Ecto neural progenitor cell (in vitro differentiated cells): ENCODE data around the gene NF2.

Source experiments
- DNase-seq: peaks from one replicate; pipeline ENCODE4 v3.0.0-alpha.2; 2018; ENCODE audit warnings: low spot score

NF2 gene

GRCh38 chr22:29668673-29669072 lies 65.2 kb downstream of the NF2 start:
- no peak for DNase-seq

- DNase-seq = peak; percentile 61
These were observed 67.2 kb downstream of the NF2 start for GRCh38 chr22:29670626-29671025.

DNA sequence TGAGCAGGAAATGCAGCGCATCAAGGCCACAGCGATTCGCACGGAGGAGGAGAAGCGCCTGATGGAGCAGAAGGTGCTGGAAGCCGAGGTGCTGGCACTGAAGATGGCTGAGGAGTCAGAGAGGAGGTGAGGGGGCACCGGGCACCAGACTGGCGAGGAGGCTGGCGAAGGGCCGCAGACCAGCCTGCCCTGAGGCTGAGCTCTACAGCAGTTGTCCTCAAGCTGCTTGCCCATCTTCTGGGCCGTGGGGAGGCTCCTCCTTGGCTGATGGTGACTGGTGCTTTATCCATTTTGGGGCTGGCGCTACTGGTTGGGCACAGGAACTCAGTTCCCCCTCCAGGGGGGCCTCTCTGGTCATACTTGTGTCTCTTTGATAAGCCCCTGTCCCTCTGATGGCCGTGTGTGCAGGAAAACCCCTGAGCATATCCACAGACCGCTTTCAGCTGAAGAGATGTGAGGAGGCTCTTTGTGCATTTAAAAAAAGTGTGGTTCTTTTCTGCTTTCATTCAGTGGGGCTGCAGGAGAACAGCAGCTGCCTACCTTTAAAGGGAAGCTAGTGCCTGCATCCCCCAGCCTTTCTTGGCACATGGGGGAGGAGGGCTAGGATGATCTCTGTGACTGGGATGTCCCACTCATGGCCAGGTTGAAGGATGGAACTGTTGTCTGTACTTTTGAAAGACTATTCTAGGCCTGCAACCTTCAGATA lies 70.1 kb downstream of the NF2 start:
- DNase-seq = no peak

GRCh38 chr22:29674121-29674520 lies 70.7 kb downstream of the NF2 start:
- DNase-seq = no peak

- no peak for DNase-seq
These were observed 75.9 kb downstream of the NF2 start for GRCh38 chr22:29679316-29679715.

DNA sequence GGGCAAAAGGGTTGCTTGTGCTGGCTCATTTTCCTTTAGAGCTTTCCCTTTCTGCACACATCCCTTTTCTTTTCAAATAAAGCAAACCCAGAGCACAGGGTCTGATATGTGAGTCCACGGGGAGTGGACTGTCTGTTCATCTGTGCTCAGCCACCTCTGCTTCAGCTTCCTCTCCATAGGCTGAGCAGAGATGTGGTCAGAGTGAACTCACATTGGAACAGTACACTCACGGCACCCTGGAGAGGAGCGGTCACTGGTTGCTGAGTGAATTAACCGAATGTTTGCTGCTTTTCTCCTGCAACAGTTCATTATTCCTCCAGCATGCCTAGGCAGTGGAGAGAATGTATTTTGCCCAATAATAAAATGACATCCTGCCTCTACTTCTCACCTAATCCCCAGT lies 80.1 kb downstream of the NF2 start:
- no peak for DNase-seq

DNA sequence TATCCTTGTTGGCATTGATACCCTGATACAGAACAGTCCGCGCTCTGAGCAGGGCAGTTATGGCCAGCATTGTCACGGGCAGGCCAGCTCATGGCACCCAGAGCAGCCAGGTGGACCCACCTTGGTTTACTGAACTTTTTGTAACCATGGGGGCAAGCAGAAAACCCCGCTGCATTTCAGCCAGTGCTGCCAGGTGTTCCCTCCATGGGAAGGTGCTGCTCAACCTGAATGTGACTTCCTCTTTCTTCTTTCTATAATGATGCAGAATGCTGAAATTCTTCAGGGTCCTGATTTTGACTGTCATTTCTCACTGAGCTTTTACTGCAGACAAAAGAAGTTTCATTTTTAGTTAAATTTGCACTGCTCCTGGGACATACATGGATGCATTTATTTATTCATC lies 80.8 kb downstream of the NF2 start:
- DNase-seq = no peak

DNA sequence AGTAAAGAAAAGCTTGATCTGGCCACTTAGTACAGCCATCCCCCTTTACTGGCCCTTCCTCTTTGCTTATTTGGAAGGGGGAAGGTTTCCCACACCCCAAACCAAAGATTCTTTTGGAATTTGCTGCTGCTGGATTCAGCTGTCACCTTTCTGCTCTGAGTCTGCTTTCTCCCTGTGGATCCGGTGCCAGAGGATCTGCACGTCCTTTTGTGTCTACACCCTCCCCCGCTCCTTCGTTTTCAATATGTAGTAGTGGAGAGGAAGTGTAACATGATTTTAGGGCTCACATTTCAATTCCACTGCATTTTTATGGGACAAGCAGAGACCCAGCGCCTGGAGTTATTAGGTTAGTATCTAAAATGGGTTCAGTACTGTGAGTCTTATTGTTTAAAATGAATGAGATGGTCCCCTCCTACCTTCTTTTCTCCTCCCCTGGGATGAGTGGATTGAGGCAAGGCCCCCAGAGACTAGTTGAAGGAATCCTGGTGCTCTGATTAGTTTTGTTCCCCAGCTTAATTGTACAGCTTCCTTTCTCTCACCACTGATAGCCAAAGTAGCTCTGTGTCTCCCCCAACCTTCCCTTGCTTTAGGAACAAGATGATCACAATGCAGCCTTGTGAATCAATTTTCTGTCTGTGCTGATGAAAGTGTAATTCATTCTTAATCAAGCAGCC lies 85.9 kb downstream of the NF2 start:
- no peak for DNase-seq

- DNase-seq = peak; percentile 77
These were observed 86.4 kb downstream of the NF2 start for GRCh38 chr22:29689880-29690213.

GRCh38 chr22:29690476-29690875 lies 87.0 kb downstream of the NF2 start:
- no peak for DNase-seq

GRCh38 chr22:29691636-29692326 lies 88.3 kb downstream of the NF2 start:
- no peak for DNase-seq

DNA sequence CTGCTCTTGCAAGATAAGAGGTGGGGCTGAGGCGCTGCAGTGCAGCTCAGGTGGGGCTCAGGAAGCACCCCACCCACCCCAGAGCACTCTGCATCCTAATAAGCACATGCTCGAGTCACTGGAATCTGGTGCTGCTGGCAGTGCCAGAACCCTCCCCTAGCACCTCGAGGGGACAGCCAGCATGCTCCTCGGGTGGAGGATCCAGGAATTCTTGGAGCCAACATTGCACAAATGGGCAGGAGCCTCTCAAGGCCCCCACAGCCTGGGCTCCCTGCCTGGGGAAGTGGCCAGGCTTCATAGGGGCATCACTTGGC lies 88.9 kb downstream of the NF2 start:
- DNase-seq = no peak

DNA sequence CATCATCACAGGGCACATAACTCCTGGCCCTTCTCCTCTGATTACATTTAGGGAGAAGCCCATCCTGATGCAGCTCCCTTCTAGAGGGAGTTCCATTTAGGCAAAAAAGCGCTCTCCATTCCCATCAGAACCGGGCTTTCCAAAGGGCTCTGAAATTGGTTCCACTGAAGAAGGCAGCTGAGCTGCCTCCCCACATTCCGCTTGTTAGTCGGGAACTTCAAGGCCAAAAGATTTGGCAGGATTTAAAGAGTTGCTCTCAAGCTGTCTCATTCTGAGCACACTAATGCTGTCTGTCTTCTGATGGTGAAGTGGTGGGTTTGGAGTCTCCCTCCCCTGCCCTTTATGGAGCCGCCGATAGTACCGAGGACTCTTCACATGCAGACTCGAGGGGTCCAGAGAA lies 89.7 kb downstream of the NF2 start:
- DNase-seq = no peak

DNA sequence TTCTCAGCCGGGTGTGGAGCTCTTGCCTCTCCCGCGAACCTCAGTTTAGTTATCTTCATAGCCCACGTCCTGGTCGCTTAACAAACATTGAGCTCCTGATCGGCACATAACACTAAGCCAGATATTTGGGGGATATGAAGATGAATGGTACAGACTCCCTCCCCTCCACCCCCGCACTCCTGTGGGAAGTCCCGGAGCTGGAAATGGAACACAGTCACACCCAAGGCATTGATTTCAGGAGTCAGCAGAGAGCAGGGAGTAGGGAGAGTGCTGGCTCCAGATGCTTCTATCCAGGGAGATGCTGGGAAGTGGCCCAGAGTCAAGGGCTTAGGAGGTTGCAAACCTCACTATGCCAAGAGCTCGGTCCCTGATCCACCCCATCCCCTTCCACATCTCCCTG lies 90.2 kb downstream of the NF2 start:
- no peak for DNase-seq

DNA sequence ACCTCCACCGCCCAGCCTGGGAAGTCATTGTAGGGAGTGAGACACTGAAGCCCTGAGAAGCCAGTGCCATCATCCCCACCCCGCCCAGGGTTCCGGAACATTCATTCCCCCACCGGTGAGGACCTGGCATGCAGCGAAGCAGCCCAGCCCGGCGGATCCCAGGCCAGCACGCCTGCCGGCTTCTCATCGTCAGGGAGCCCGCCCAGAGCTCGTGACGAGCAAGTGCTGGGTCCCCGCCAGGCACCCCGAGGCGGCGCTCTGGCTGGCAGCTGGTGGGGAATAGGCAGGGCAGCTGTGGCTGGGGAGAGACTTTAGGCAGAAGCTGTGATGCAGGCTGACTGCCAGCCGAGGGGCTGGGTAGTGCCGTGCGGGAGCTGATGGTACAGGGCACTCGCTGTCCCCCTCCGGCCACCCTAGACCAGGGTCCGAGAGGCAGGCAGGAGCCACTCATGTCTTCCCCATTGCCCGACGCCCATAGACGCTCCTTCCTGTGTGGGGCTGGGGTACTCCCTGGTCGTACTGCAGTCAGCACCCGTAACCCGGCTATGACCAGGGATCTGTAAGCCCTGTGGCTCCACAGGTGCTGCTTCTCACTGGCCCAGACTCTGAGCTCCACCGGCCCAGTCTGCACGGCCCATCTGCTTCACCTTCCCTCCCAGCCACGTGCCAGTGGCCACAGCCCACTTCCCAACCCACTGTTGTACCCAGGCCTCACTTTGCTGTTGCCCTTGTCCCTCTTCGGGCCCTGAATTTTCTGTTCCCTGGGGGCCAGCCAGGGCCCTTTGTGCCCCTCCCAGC lies 91.9 kb downstream of the NF2 start:
- no peak for DNase-seq

GRCh38 chr22:29697853-29698598 lies 94.6 kb downstream of the NF2 start:
- DNase-seq = no peak

DNA sequence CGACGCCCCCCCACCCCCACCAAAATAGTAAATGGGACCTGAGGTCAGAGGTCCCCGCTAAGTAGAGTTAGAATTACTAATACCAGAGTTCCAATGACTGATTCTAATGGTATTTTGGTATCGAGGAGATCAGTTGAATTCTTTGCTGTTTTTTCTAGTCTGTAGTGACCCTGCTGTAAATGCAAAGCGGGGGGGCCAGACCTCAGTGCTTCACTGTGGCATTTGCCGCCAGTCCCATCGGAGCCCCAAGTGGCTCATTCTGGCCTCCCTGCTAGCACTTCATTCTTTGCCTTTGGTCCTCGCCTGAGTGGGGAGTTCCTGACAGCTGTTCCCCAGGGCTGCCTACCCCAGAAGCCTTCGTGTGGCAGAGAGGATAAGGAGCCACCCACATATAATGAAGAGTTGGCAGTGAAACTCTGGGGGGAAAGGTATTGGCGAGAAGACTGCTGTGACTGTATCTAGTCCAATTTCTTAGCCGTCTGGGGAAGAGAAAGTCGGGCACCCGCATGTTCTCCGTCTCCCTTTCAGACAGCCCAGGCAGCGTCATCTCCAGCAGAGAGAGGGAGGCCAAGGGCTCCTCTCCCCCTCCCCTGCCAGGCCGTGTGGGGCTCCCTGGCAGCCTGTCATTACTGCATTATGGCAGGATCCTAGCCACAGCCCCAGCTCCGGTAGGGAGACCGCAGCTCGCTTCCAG lies 96.9 kb downstream of the NF2 start:
- no peak for DNase-seq

DNA sequence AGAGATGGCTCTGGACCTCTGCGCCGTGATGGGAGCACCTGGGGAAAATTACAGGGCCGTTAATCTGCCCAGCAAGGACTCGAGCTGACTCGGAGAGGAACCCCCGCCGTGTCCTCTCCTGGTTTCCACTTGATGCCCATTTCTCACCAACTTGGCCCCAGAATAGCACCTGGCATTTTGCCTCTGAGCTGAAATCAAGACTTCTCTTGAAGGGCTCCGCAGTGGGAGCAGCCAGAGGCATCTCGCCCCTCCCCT lies 97.4 kb downstream of the NF2 start:
- no peak for DNase-seq

- no peak for DNase-seq
These were observed 97.9 kb downstream of the NF2 start for GRCh38 chr22:29701155-29701999.

DNA sequence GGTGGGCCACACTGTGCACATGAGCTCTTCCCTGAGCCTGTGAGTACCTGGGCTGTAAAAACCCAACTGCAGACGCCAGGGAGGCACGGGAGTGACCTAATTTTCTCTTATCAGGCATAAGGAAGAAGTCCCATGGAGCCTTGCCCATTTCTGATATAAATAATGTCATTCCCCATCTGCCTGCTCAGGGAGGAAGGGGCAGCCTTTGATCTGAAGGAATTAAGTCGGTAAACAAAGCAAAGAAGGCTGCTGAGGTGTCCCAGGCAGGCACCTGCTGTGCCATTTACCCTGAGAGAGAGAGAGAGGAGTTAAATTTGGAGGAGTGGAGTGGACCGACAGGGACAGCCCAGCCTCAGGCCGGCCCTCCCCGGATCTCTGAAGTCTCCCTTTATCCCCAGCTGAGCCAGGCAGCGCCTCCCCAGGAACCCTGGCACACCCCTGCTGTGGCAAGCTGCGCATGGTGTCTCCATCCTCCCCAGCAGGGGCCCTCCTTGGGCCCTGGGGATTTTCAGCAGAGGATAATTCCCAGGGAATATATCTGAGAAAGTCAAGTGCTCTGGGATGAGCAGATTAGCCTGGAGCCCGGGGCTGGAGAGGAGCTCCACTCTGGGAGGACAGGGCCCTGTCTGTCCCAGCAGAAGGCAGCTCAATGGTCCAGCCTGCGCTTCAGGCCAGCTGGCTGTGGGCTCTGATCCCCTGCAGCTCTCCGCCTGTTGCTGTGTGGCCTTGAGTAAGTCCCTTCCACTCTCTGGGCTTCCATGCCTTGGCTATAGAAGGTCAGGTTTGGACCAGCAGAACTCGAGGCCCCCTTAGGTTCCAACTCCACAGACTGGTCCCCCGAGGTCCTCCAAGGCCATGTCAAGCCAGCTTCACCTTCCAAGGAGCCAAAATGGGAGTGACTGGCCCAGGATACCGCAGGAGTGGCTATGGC lies 98.8 kb downstream of the NF2 start:
- no peak for DNase-seq
